NT2/D1 (cell line): ENCODE data around the gene GALC.

Experiments used
- YY1 ChIP-seq: IDR thresholded peaks from 2 replicates; pipeline ENCODE4 v1.6.1; 2011; ENCODE audit not compliant: insufficient read length, insufficient read depth
- ZNF274 ChIP-seq: IDR thresholded peaks from 2 replicates; pipeline ENCODE4 v1.6.1; 2011; ENCODE audit warnings: mild to moderate bottlenecking, low read depth, low read length

DNA sequence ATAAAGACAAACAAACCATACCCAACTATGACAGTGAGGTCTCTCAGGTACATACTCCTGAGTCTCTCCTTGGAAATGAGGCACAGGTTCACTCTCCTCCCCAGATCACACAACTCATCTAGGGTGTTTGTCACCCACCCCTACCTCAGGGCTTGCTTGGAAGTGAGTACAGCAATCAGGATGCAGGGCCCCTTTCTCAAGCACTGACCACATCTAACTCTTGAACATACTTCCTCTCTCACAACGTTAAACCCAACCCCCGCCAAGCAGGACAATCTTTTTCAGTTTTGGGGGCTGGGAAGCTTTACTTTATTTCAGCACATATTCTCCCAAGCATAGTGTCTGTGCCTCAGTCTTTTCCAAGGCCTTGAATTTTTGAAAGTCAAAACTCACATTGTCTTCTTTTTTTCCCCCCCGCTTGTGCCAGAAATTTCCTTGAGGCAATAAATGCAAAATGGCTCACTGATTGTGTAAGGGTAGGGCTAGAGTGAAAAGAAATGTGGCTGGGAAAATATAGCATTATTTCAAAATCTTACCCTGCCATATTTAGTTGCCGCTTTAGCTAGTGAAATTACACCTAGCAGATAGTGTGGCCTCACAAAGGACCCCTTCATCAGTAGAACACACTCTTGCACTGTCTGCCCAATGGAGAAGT, 9.6 kb upstream of the GALC start:
- TF ChIP-seq YY1, result no peak
- no peak for TF ChIP-seq ZNF274
